ENCODE data around the gene CDKN1B.

The CDKN1B gene

GRCh38 chr12:12755923-12756322 lies 38.8 kb downstream of the CDKN1B start:
- DNase-seq (ENCODE audit: low read depth in 1 of 2, low spot score in 1 of 2): no peak

GRCh38 chr12:12757121-12757520 lies 40.0 kb downstream of the CDKN1B start:
- DNase-seq (ENCODE audit: low read depth in 1 of 2, low spot score in 1 of 2): no peak

- DNase-seq (ENCODE audit: low read depth in 1 of 2, low spot score in 1 of 2): no peak
Measured at GRCh38 chr12:12759234-12759915, 42.2 kb downstream of the CDKN1B start.

GRCh38 chr12:12764824-12765223 lies 47.7 kb downstream of the CDKN1B start:
- no peak for DNase-seq (ENCODE audit: low read depth in 1 of 2, low spot score in 1 of 2)

GRCh38 chr12:12770262-12770661 lies 53.1 kb downstream of the CDKN1B start:
- DNase-seq (ENCODE audit: low read depth in 1 of 2, low spot score in 1 of 2): no peak

All from activated T-helper 1 cell treated with anti-CD3 and anti-CD28 coated beads, Interleukin-2, amount 50 U/mL, for 16 hours (primary cell).